OCI-M1 (cell line): ENCODE measurements around the gene EIF4E1B.

ENCODE experiments used
- DNase-seq: peaks from one replicate; lab custom pipeline; 2025; lab: John Stamatoyannopoulos, UW

EIF4E1B gene

GRCh38 chr5:176647030-176647842 is 16.8 kb downstream of the EIF4E1B start, which contains the start of gene TSPAN17:
Gene TSPAN17 (plus strand): TSS chr5:176647484. CDS start chr5:176647616, 132 bp downstream.
- peak; percentile 99 for DNase-seq

GRCh38 chr5:176647843-176648473 is 17.5 kb downstream of the EIF4E1B start:
- peak; percentile 55 for DNase-seq

GRCh38 chr5:176648474-176649194 is 18.2 kb downstream of the EIF4E1B start:
- DNase-seq: peak; percentile 70

GRCh38 chr5:176650354-176650884 is 19.9 kb downstream of the EIF4E1B start:
- DNase-seq: no peak

- no peak for DNase-seq
These were observed 21.1 kb downstream of the EIF4E1B start for GRCh38 chr5:176651472-176651980.

- no peak for DNase-seq
These were observed 21.7 kb downstream of the EIF4E1B start for GRCh38 chr5:176652136-176652535.

- DNase-seq: no peak
These were observed 23.2 kb downstream of the EIF4E1B start for GRCh38 chr5:176653401-176654385.

GRCh38 chr5:176654856-176655255 is 24.4 kb downstream of the EIF4E1B start:
- DNase-seq: no peak

GRCh38 chr5:176656467-176656990 is 26.1 kb downstream of the EIF4E1B start:
- no peak for DNase-seq

GRCh38 chr5:176658007-176658599 is 27.6 kb downstream of the EIF4E1B start:
- DNase-seq: peak; percentile 78

- peak; percentile 76 for DNase-seq
These were observed 28.5 kb downstream of the EIF4E1B start for GRCh38 chr5:176658817-176659511.

GRCh38 chr5:176659512-176659839 is 29.0 kb downstream of the EIF4E1B start:
- DNase-seq: no peak

- DNase-seq: no peak
These were observed 29.5 kb downstream of the EIF4E1B start for GRCh38 chr5:176659860-176660461.

- no peak for DNase-seq
These were observed 30.0 kb downstream of the EIF4E1B start for GRCh38 chr5:176660530-176660859.

- peak; percentile 84 for DNase-seq
These were observed 30.6 kb downstream of the EIF4E1B start for GRCh38 chr5:176660860-176661641.

- no peak for DNase-seq
These were observed 31.2 kb downstream of the EIF4E1B start for GRCh38 chr5:176661676-176662075.

GRCh38 chr5:176662371-176663333 is 32.2 kb downstream of the EIF4E1B start:
- no peak for DNase-seq

- DNase-seq: no peak
These were observed 33.1 kb downstream of the EIF4E1B start for GRCh38 chr5:176663566-176663965.
